Psoas muscle (tissue), 8 donors: ENCODE results near the gene ADGRE2. TPM values are rescaled to one million over a fixed set of nuclear protein-coding genes. Genes with fewer than 3 reads are reported as not detected.
A peak's percentile ranks its signal among the peaks of the same experiment; 100 is the strongest.
"Not testable (repeated sequence)": the region's sequence is repeated elsewhere in the genome, so short reads cannot be mapped to it uniquely, and the experiment has no call there.

Source experiments
- ATAC-seq, 4 donors: fragments of 200-7000 bp; cut with Tn5 transposase; one replicate each; pipeline ENCODE4 v1.9.1; 2020; ENCODE audit warnings: moderate library complexity in 3 of 4, mild to moderate bottlenecking in 2 of 4
- DNase-seq, 2 donors: peaks; one replicate each; pipeline ENCODE4 v3.0.0-alpha.2; 2020
- H3K27ac ChIP-seq: fragments of 200-600 bp; one replicate; pipeline ENCODE4 v1.8.0; 2022
- H3K27me3 ChIP-seq, 3 donors: fragments of 200-600 bp in 1 of 3; one replicate each; pipeline versions ENCODE4 v1.6.1 to v1.8.0; 2013 to 2022; ENCODE audit warnings: low read length in 2 of 3, mild to moderate bottlenecking in 2 of 3, moderate library complexity in 1 of 3; ENCODE audit not compliant: insufficient read depth in 3 of 3
- H3K36me3 ChIP-seq, 2 donors: fragments of 200-600 bp in 1 of 2; one replicate each; pipeline versions ENCODE4 v1.6.1 to v1.8.0; 2013 to 2022; ENCODE audit warnings: low read depth in 1 of 2, mild to moderate bottlenecking in 1 of 2, moderate library complexity in 1 of 2; ENCODE audit not compliant: insufficient read depth in 1 of 2
- H3K4me1 ChIP-seq: fragments of 200-600 bp; one replicate; pipeline ENCODE4 v1.8.0; 2022
- H3K4me3 ChIP-seq: fragments of 200-600 bp; one replicate; pipeline ENCODE4 v1.8.0; 2022; ENCODE audit warnings: mild to moderate bottlenecking
- H3K9me3 ChIP-seq: fragments of 200-600 bp; one replicate; pipeline ENCODE4 v1.8.0; 2022
- WGBS, 3 donors: extraction: QIAGEN DNeasy Blood & Tissue Kit; methylation state at CpG; one replicate each; pipeline versions ENCODE4 v1.1.6 to v1.1.7; 2013; 5-methylcytosine and 5-hydroxymethylcytosine counted together
- intact Hi-C, 2 donors: fragments of 100-400 bp; cut with DNase I; formaldehyde crosslinking; loops; one replicate each; pipeline versions ENCODE4 v1.11.0 to v1.14.2; 2022
- polyA plus RNA-seq, 3 donors: library from polyadenylated mRNA; stranded (reverse); fragments of 200-250 nt; gene quantifications; one replicate each; pipeline ENCODE4 v1.2.3, GENCODE V29; 2013
- total RNA-seq, 4 donors: library from RNA; stranded (reverse); fragmentation: NEBNext Ultra II Directional in 2 of 4; extraction: Animal tissue kit (Norgen Biotek cat#: 25700) in 2 of 4; gene quantifications; one replicate each; pipeline versions ENCODE4 v1.2.1 to v1.2.4, GENCODE V29; 2021 to 2023
- TF ChIP-seq, protein P1 (sequence below): fragments of 200-600 bp; IDR thresholded peaks from one replicate; pipeline ENCODE4 v1.8.0; 2022; ENCODE audit warnings: antibody characterized with exemption
- donor health status: healthy with polysubstance abuse.
- donor health status: DM: no; HTN: no; CAD: no; lungs with moderate emphysema.
- donor health status: Bipolar disorder and iron deficiency.
- donor health status: healthy.
- donor health status: DM: yes; HTN: yes; CAD: no.
- donor health status: DM: no; HTN: no; CAD: no.
- donor health status: DM: no; HTN: no; CAD: no.
- donor health status: DM: yes; HTN: yes; CAD: no.

The ADGRE2 gene
- total and polyA plus RNA-seq, 7 donors = 0.12 to 0.96 (median 0.56) TPM

DNA sequence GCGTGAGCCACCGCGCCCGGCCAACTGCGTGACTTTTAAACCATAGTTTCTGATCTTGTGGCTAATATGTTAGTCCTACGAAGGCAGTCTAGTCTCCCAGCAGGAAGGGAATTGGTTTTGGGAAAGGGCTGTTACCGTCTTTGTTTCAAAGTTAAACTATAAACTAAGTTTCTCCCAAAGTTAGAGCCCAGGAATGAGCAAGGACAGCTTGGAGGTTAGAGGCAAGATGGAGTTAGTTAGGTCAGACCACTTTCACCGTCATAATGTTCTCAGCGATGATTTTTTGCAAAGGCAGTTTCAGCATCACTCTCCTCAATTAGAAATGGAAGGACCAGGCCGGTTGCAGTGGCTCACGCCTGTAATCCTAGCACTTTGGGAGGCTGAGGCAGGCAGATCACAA is 17.7 kb upstream of the ADGRE2 start:
- DNase-seq = no peak
- peaks cover 0 to 2% (median 0%) of the 10 kb centered on the region in 3 donors for H3K27me3 ChIP-seq
- no peaks in the 10 kb centered on the region for H3K4me1 ChIP-seq
- no peak overlapping the region for H3K27ac ChIP-seq
- no peak for ATAC-seq
- TF ChIP-seq, protein P1, sequence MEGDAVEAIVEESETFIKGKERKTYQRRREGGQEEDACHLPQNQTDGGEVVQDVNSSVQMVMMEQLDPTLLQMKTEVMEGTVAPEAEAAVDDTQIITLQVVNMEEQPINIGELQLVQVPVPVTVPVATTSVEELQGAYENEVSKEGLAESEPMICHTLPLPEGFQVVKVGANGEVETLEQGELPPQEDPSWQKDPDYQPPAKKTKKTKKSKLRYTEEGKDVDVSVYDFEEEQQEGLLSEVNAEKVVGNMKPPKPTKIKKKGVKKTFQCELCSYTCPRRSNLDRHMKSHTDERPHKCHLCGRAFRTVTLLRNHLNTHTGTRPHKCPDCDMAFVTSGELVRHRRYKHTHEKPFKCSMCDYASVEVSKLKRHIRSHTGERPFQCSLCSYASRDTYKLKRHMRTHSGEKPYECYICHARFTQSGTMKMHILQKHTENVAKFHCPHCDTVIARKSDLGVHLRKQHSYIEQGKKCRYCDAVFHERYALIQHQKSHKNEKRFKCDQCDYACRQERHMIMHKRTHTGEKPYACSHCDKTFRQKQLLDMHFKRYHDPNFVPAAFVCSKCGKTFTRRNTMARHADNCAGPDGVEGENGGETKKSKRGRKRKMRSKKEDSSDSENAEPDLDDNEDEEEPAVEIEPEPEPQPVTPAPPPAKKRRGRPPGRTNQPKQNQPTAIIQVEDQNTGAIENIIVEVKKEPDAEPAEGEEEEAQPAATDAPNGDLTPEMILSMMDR = no peak
- H3K36me3 ChIP-seq = no peaks in the 10 kb centered on the region
- intact Hi-C loops = no loop called here
- no peaks in the 10 kb centered on the region for H3K9me3 ChIP-seq
- 88 to 92% (median 91%) methylated on average over 11 of the region's 11 CpGs for WGBS, 3 donors
- H3K4me3 ChIP-seq = no peak overlapping the region

DNA sequence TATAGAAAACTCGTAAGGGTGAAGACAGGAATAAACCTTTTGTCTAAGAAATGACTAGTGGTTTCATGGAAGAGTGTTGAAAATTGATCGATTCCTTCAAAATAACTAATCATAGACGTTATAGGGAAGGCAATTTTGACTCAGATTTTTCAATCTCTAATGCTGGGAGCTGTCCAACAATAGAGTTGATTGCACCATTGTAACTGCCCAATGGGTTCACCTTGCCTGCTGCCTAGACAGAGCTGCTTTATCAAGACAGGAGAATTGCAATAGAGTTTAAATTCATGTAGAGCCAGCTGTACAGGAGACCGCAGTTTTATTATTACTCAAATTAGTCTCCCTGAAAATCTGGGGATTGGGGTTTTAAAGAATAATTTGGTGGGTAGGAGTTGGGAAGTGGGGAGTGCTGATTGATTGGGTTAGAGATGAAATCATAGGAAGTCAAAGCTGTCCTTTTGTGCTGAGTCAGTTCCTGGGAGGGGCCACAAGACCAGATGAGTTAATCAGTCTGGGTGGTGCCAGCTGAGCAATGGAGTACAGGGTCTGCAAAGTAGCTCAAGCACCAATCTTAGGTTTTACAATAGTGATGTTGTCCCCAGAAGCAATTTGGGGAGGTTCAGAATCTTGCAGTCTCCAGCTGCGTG is 16.8 kb upstream of the ADGRE2 start:
- DNase-seq = no peak
- Histone ChIP-seq H3K27me3 (peaks cover 0 to 2% (median 0%) of the 10 kb centered on the region in 3 donors), H3K9me3 (no peaks in the 10 kb centered on the region), H3K4me3 (no peak overlapping the region), H3K36me3 (no peaks in the 10 kb centered on the region), H3K4me1 (no peaks in the 10 kb centered on the region), H3K27ac (no peak overlapping the region)
- TF ChIP-seq, protein P1 = no peak
- intact Hi-C loops = no loop called here
- ATAC-seq = no peak
- 78 to 82% (median 80%) methylated on average over 5 of the region's 5 CpGs for WGBS, 3 donors

DNA sequence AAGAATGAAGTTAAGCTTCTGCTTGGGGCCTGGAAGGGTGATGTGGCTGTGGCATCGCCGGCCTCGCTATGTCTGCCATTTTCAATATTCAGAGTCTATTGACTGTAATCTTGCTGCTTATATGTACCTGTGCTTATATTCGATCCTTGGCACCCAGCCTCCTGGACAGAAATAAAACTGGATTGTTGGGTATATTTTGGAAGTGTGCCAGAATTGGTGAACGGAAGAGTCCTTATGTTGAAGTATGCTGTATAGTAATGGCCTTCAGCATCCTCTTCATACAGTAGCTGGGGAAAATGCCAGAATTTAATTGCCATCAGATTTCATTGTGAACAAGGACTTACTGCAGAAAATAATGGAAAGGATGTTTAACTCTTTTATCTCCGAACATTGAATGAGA is 13.9 kb upstream of the ADGRE2 start:
- H3K4me1 ChIP-seq, intact Hi-C loops, H3K36me3 ChIP-seq, ATAC-seq, DNase-seq, H3K27ac ChIP-seq, H3K27me3 ChIP-seq, H3K4me3 ChIP-seq, H3K9me3 ChIP-seq: not testable (repeated sequence)
- WGBS, 3 donors = 69 to 76% (median 75%) methylated on average over 6 of the region's 6 CpGs

DNA sequence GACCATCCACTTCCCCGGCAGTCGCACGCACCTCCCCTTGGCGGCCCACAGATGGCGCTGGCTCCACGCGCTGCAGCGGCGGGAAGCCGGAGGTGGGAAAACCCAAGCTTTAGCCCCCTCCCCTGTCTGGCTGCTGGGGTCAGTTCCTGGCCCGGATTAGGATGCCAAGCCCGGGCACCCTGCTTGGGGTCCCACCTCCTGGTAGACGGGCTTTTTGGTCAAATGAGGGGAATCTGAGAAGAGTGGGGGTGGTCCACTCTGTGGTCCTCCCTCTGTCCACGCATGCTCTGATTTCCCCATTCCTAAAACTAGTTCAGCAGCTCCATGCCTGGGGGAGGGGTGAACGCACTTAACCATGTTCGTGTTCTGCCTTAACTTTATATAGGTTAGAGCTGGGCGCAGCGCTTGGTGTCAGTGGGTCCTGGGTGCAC is 8.1 kb upstream of the ADGRE2 start:
- DNase-seq = peak in 1 of 2 donors; percentile 56
- WGBS, 3 donors = 14 to 16% (median 14%) methylated on average over 16 to 18 of the region's 18 CpGs
- no peak overlapping the region for H3K4me3 ChIP-seq
- peaks cover 0 to 4% (median 4%) of the 10 kb centered on the region in 3 donors for H3K27me3 ChIP-seq
- no peak overlapping the region for H3K27ac ChIP-seq
- intact Hi-C loops = no loop called here
- TF ChIP-seq, protein P1 = peak; percentile 27
- no peaks in the 10 kb centered on the region for H3K9me3 ChIP-seq
- H3K4me1 ChIP-seq = no peaks in the 10 kb centered on the region
- ATAC-seq = no peak
- H3K36me3 ChIP-seq = no peaks in the 10 kb centered on the region

DNA sequence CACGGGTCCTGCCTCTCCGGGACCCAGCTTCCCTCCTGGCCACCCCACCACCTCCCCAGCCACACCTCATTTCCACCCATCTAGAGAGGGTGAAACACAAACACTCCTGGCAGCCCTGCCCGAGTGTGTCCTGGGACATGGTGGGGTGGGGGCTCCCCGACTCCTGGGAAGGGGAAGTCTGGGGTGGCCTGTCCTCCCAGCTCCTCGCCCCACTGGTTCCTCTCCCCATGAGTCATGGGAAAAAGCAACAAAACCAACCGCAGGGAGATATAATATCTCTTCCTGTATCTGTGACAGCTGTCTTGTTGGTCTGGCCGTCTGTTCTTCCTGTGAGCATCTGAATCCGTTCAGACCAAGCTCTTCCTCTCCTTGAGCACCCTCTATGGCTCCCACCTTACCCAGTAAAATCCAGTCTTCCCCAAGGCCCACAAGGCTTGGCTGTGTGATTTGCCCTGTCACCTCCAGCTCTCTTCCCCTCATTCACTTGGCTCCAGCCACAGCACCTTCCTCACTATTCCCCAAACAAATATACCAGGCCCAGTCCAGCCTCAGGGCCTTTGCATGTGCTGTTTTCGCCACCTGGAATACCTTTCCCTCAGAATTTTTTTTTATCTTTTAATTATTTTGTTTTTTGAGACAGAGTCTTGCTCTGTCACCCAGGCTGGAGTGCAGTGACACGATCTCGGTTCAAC is 6.9 kb upstream of the ADGRE2 start:
- H3K9me3 ChIP-seq, H3K4me3 ChIP-seq, H3K36me3 ChIP-seq, H3K27me3 ChIP-seq, intact Hi-C loops, H3K4me1 ChIP-seq, H3K27ac ChIP-seq: not testable (repeated sequence)
- ATAC-seq (peak in 3 of 4 donors; percentile 24 to 57 (median 55)), DNase-seq (peak; percentile 36 to 58)
- WGBS, 3 donors = 54 to 57% (median 54%) methylated on average over 8 to 9 of the region's 11 CpGs

DNA sequence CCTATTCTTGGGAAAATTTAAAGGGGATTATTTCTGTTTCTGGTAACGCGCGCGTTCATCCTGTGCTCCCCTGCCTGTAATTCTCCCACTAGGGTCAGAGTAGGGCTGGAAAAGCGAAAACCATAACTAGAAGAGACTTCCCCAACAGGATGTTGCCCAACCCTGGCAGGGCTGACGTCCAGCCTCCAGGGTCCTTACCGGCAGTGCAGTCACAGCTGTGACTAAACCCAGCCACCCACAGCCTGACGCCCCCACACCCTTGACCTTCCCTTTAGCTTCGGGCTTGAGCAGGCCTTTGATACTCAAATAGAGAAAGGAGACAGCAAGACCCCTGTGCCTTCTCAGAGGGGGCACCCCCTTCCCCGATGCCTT is 6.4 kb upstream of the ADGRE2 start:
- H3K4me3 ChIP-seq, H3K27me3 ChIP-seq, H3K4me1 ChIP-seq, H3K27ac ChIP-seq, H3K9me3 ChIP-seq, intact Hi-C loops, H3K36me3 ChIP-seq: not testable (repeated sequence)
- ATAC-seq = peak; percentile 27 to 65 (median 51)
- 37 to 45% (median 42%) methylated on average over 9 of the region's 10 CpGs for WGBS, 3 donors
- peak; percentile 59 to 77 for DNase-seq

DNA sequence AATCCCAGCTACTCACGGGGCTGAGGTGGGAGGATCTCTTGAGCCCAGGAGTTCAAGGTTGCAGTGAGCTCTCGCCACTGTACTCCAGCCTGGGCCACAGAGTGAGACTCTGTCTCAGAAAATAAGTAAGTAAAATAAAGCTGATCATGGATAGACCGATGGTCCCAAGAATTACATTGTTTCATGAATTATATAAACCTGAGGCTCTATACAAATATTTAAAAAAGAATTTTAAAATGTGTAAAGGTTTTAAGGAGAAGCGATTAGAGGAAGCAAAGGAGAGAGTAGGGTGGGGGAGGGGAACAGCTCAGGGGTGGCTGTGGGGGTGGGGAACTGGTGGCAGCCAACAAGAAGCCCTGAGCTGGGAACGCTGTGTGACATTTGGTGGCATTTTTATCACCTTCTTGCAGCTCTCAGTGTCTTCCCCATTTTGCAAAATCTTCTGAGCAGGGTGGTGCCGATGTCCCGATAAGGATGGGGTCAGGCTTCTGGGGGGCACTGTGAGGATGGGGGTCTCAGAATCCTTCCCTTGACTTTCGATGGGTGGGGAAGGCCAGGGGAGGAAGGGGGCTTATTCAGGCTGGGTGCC is 5.1 kb upstream of the ADGRE2 start:
- H3K27me3 ChIP-seq, DNase-seq, intact Hi-C loops, H3K4me1 ChIP-seq, H3K4me3 ChIP-seq, H3K9me3 ChIP-seq, H3K36me3 ChIP-seq, H3K27ac ChIP-seq, ATAC-seq: not testable (repeated sequence)
- 48 to 64% (median 55%) methylated on average over 7 to 8 of the region's 8 CpGs for WGBS, 3 donors
